Measurements from ENCODE around the gene KCTD1. TPM values are rescaled to one million over a fixed set of nuclear protein-coding genes. Genes with fewer than 3 reads are reported as not detected.

The KCTD1 gene
- total and polyA plus RNA-seq, 4 donors, result 0.78 to 2.9 (median 2.0) TPM

- Histone ChIP-seq H3K9ac (ENCODE audit: low read depth in 1 of 2, low read length in 2 of 2) (no peak overlapping the region), H3K36me3 (ENCODE audit: control insufficient read depth in 4 of 4, insufficient read depth in 3 of 4, low read depth in 1 of 4, low read length in 3 of 4) (no peaks in the 10 kb centered on the region), H3K27ac (ENCODE audit: low read depth in 1 of 2, low read length in 2 of 2) (no peak overlapping the region), H3K9me3 (ENCODE audit: control insufficient read depth in 4 of 4, low read length in 3 of 4) (no peaks in the 10 kb centered on the region), H3K4me3 (ENCODE audit: low read depth in 1 of 3, low read length in 3 of 3) (no peak overlapping the region), H3K4me1 (ENCODE audit: control insufficient read depth in 4 of 4, insufficient read depth in 4 of 4, low read length in 3 of 4) (peaks cover 2 to 8% (median 4%) of the 10 kb centered on the region in 4 donors), H3K27me3 (ENCODE audit: control insufficient read depth in 4 of 4, insufficient read depth in 4 of 4, low read length in 3 of 4) (no peaks in the 10 kb centered on the region)
- WGBS, result 21% methylated on average over 1 of the region's 1 CpG
- TF ChIP-seq NR2F2 (IDR thresholded peaks at IDR 0.05) (no peak), GABPA (IDR thresholded peaks at IDR 0.05 in 1 of 2, conservative IDR thresholded peaks at IDR 0.05 in 1 of 2) (no peak), FOXA2 (IDR thresholded peaks at IDR 0.05) (no peak), HNF4A (conservative IDR thresholded peaks at IDR 0.05) (no peak), ZBTB33 (IDR thresholded peaks at IDR 0.05) (no peak), SP1 (IDR thresholded peaks at IDR 0.05) (no peak), ATF3 (IDR thresholded peaks at IDR 0.05) (no peak), HNF4G (IDR thresholded peaks at IDR 0.05) (no peak)
- no peak for DNase-seq (ENCODE audit: low spot score)
Measured at GRCh38 chr18:26568513-26568912, 20.2 kb upstream of the KCTD1 start.

GRCh38 chr18:26566874-26567555, 18.7 kb upstream of the KCTD1 start:
- WGBS, result 76% methylated on average over 1 of the region's 1 CpG
- no peak overlapping the region for H3K9ac ChIP-seq (ENCODE audit: low read depth in 1 of 2, low read length in 2 of 2)

GRCh38 chr18:26565514-26565913, 17.2 kb upstream of the KCTD1 start:
- peaks cover 2 to 8% (median 4%) of the 10 kb centered on the region in 4 donors for H3K4me1 ChIP-seq (ENCODE audit: control insufficient read depth in 4 of 4, insufficient read depth in 4 of 4, low read length in 3 of 4)
- TF ChIP-seq ATF3 (IDR thresholded peaks at IDR 0.05) (no peak), JUND (IDR thresholded peaks at IDR 0.05) (no peak), EGR1 (IDR thresholded peaks at IDR 0.05; ENCODE audit: low read depth in 2 of 2) (no peak), YY1 (IDR thresholded peaks at IDR 0.05) (no peak), CTCF (IDR thresholded peaks at IDR 0.05; ENCODE audit: low read depth, low read length, missing input control) (no peak), HNF4G (IDR thresholded peaks at IDR 0.05) (no peak), REST (IDR thresholded peaks at IDR 0.05) (no peak), TAF1 (conservative IDR thresholded peaks at IDR 0.05) (no peak), FOXA2 (IDR thresholded peaks at IDR 0.05) (no peak), GABPA (IDR thresholded peaks at IDR 0.05 in 1 of 2, conservative IDR thresholded peaks at IDR 0.05 in 1 of 2) (no peak), RXRA (IDR thresholded peaks at IDR 0.05) (no peak)
- no peak overlapping the region for H3K27ac ChIP-seq (ENCODE audit: low read depth in 1 of 2, low read length in 2 of 2)
- DNase-seq (ENCODE audit: low spot score), result no peak
- no peaks in the 10 kb centered on the region for H3K36me3 ChIP-seq (ENCODE audit: control insufficient read depth in 4 of 4, insufficient read depth in 3 of 4, low read depth in 1 of 4, low read length in 3 of 4)
- no peak overlapping the region for H3K9ac ChIP-seq (ENCODE audit: low read depth in 1 of 2, low read length in 2 of 2)
- H3K4me3 ChIP-seq (ENCODE audit: low read depth in 1 of 3, low read length in 3 of 3), result no peak overlapping the region
- no peaks in the 10 kb centered on the region for H3K9me3 ChIP-seq (ENCODE audit: control insufficient read depth in 4 of 4, low read length in 3 of 4)
- H3K27me3 ChIP-seq (ENCODE audit: control insufficient read depth in 4 of 4, insufficient read depth in 4 of 4, low read length in 3 of 4), result no peaks in the 10 kb centered on the region

More at GRCh38 chr18:26566874-26567555, 18.7 kb upstream of the KCTD1 start:
- Histone ChIP-seq H3K36me3 (ENCODE audit: control insufficient read depth in 4 of 4, insufficient read depth in 3 of 4, low read depth in 1 of 4, low read length in 3 of 4) (no peaks in the 10 kb centered on the region), H3K4me3 (ENCODE audit: low read depth in 1 of 3, low read length in 3 of 3) (no peak overlapping the region), H3K9me3 (ENCODE audit: control insufficient read depth in 4 of 4, low read length in 3 of 4) (no peaks in the 10 kb centered on the region), H3K27me3 (ENCODE audit: control insufficient read depth in 4 of 4, insufficient read depth in 4 of 4, low read length in 3 of 4) (no peaks in the 10 kb centered on the region), H3K4me1 (ENCODE audit: control insufficient read depth in 4 of 4, insufficient read depth in 4 of 4, low read length in 3 of 4) (peaks cover 2 to 8% (median 4%) of the 10 kb centered on the region in 4 donors), H3K27ac (ENCODE audit: low read depth in 1 of 2, low read length in 2 of 2) (no peak overlapping the region)
- DNase-seq (ENCODE audit: low spot score), result no peak
- no peak for TF ChIP-seq SP1 (IDR thresholded peaks at IDR 0.05)
- no peak for TF ChIP-seq NR2F2 (IDR thresholded peaks at IDR 0.05)
- no peak for TF ChIP-seq EGR1 (IDR thresholded peaks at IDR 0.05; ENCODE audit: low read depth in 2 of 2)
